ENCODE measurements around the gene WLS. TPM values are rescaled to one million over a fixed set of nuclear protein-coding genes. Genes with fewer than 3 reads are reported as not detected.
"Not testable (repeated sequence)": the region's sequence is repeated elsewhere in the genome, so short reads cannot be mapped to it uniquely, and the experiment has no call there.

The WLS gene
- total and polyA plus RNA-seq, 2 donors (not counting 1 experiment from before 2014, with no cell fraction given) = 156 to 269 TPM

GRCh38 chr1:68174738-68175113 lies 57.6 kb downstream of the WLS start:
- H3K9me3 ChIP-seq (ENCODE audit: control insufficient read depth, insufficient read depth, low read depth, low read length) = no peaks in the 10 kb centered on the region
- peaks cover 15% of the 10 kb centered on the region for H3K79me2 ChIP-seq (ENCODE audit: control insufficient read depth, insufficient read depth, low read length)
- H3K36me3 ChIP-seq (ENCODE audit: control insufficient read depth, insufficient read depth, low read length) = no peaks in the 10 kb centered on the region
- H3K4me1 ChIP-seq (ENCODE audit: control insufficient read depth, extremely low read depth, insufficient read depth, low read length) = peaks cover 42% of the 10 kb centered on the region
- H3K4me2 ChIP-seq (ENCODE audit: extremely low read depth, insufficient read depth, low read length) = peak overlapping the region; percentile 93
- peak; percentile 61 to 83 for DNase-seq (ENCODE audit: low read depth in 2 of 2)
- H4K20me1 ChIP-seq (ENCODE audit: control insufficient read depth, extremely low read depth, insufficient read depth, low read length) = no peaks in the 10 kb centered on the region
- TF ChIP-seq CTCF (conservative IDR thresholded peaks at IDR 0.05 in 1 of 2, IDR thresholded peaks at IDR 0.05 in 1 of 2; ENCODE audit: low read depth in 1 of 2, low read length in 2 of 2) = no peak
- no peak for TF ChIP-seq EZH2 (IDR thresholded peaks at IDR 0.05; ENCODE audit: low read length, missing control alignments)
- H3K27ac ChIP-seq (ENCODE audit: insufficient read depth, low read length) = peak overlapping the region; percentile 91
- H3K9ac ChIP-seq (ENCODE audit: insufficient read depth, low read length) = peak overlapping the region; percentile 20
- H2AFZ ChIP-seq (ENCODE audit: low read length) = no peak overlapping the region
- no peaks in the 10 kb centered on the region for H3K27me3 ChIP-seq (ENCODE audit: control insufficient read depth, insufficient read depth, low read length)
- no peak overlapping the region for H3K4me3 ChIP-seq (replicated peaks in 1 of 4; ENCODE audit: control extremely low read depth in 1 of 4, insufficient read depth in 1 of 4, low read depth in 3 of 4, low read length in 4 of 4)

GRCh38 chr1:68173936-68174737 lies 58.2 kb downstream of the WLS start:
- Histone ChIP-seq H3K79me2 (ENCODE audit: control insufficient read depth, insufficient read depth, low read length) (peaks cover 17% of the 10 kb centered on the region), H2AFZ (ENCODE audit: low read length) (no peak overlapping the region), H3K27me3 (ENCODE audit: control insufficient read depth, insufficient read depth, low read length) (no peaks in the 10 kb centered on the region), H3K9me3 (ENCODE audit: control insufficient read depth, insufficient read depth, low read depth, low read length) (no peaks in the 10 kb centered on the region), H4K20me1 (ENCODE audit: control insufficient read depth, extremely low read depth, insufficient read depth, low read length) (no peaks in the 10 kb centered on the region), H3K4me1 (ENCODE audit: control insufficient read depth, extremely low read depth, insufficient read depth, low read length) (peaks cover 36% of the 10 kb centered on the region), H3K4me2 (ENCODE audit: extremely low read depth, insufficient read depth, low read length) (peak overlapping the region; percentile 93), H3K36me3 (ENCODE audit: control insufficient read depth, insufficient read depth, low read length) (no peaks in the 10 kb centered on the region), H3K9ac (ENCODE audit: insufficient read depth, low read length) (peak overlapping the region; percentile 20), H3K27ac (ENCODE audit: insufficient read depth, low read length) (peak overlapping the region; percentile 91), H3K4me3 (replicated peaks in 1 of 4; ENCODE audit: control extremely low read depth in 1 of 4, insufficient read depth in 1 of 4, low read depth in 3 of 4, low read length in 4 of 4) (peak overlapping the region in 2 of 4 experiments; percentile 27 to 30)
- TF ChIP-seq EZH2 (IDR thresholded peaks at IDR 0.05; ENCODE audit: low read length, missing control alignments) = no peak
- TF ChIP-seq CTCF (conservative IDR thresholded peaks at IDR 0.05 in 1 of 2, IDR thresholded peaks at IDR 0.05 in 1 of 2; ENCODE audit: low read depth in 1 of 2, low read length in 2 of 2) = no peak
- peak; percentile 96 to 98 for DNase-seq (ENCODE audit: low read depth in 2 of 2)

- Histone ChIP-seq H2AFZ (ENCODE audit: low read length) (no peak overlapping the region), H3K36me3 (ENCODE audit: control insufficient read depth, insufficient read depth, low read length) (no peaks in the 10 kb centered on the region), H3K4me1 (ENCODE audit: control insufficient read depth, extremely low read depth, insufficient read depth, low read length) (peaks cover 32% of the 10 kb centered on the region), H4K20me1 (ENCODE audit: control insufficient read depth, extremely low read depth, insufficient read depth, low read length) (no peaks in the 10 kb centered on the region), H3K9me3 (ENCODE audit: control insufficient read depth, insufficient read depth, low read depth, low read length) (no peaks in the 10 kb centered on the region), H3K79me2 (ENCODE audit: control insufficient read depth, insufficient read depth, low read length) (peaks cover 17% of the 10 kb centered on the region), H3K4me3 (replicated peaks in 1 of 4; ENCODE audit: control extremely low read depth in 1 of 4, insufficient read depth in 1 of 4, low read depth in 3 of 4, low read length in 4 of 4) (peak overlapping the region in 2 of 4 experiments; percentile 27 to 30), H3K27me3 (ENCODE audit: control insufficient read depth, insufficient read depth, low read length) (no peaks in the 10 kb centered on the region), H3K9ac (ENCODE audit: insufficient read depth, low read length) (peak overlapping the region; percentile 32), H3K4me2 (ENCODE audit: extremely low read depth, insufficient read depth, low read length) (peak overlapping the region; percentile 93), H3K27ac (ENCODE audit: insufficient read depth, low read length) (peak overlapping the region; percentile 91)
- TF ChIP-seq EZH2 (IDR thresholded peaks at IDR 0.05; ENCODE audit: low read length, missing control alignments) = no peak
- no peak for TF ChIP-seq CTCF (conservative IDR thresholded peaks at IDR 0.05 in 1 of 2, IDR thresholded peaks at IDR 0.05 in 1 of 2; ENCODE audit: low read depth in 1 of 2, low read length in 2 of 2)
- DNase-seq (ENCODE audit: low read depth in 2 of 2) = peak; percentile 51 to 83
These were observed 58.9 kb downstream of the WLS start for GRCh38 chr1:68173283-68173935.

GRCh38 chr1:68171795-68172194 lies 60.5 kb downstream of the WLS start:
- Histone ChIP-seq H3K79me2 (ENCODE audit: control insufficient read depth, insufficient read depth, low read length) (peaks cover 18% of the 10 kb centered on the region), H3K4me1 (ENCODE audit: control insufficient read depth, extremely low read depth, insufficient read depth, low read length) (peaks cover 32% of the 10 kb centered on the region)
- not testable (repeated sequence) for H2AFZ ChIP-seq (ENCODE audit: low read length); H3K36me3 ChIP-seq (ENCODE audit: control insufficient read depth, insufficient read depth, low read length); H3K4me2 ChIP-seq (ENCODE audit: extremely low read depth, insufficient read depth, low read length); H3K9ac ChIP-seq (ENCODE audit: insufficient read depth, low read length); H3K27me3 ChIP-seq (ENCODE audit: control insufficient read depth, insufficient read depth, low read length); H3K27ac ChIP-seq (ENCODE audit: insufficient read depth, low read length); H3K9me3 ChIP-seq (ENCODE audit: control insufficient read depth, insufficient read depth, low read depth, low read length); DNase-seq (ENCODE audit: low read depth in 2 of 2); H3K4me3 ChIP-seq (replicated peaks in 1 of 4; ENCODE audit: control extremely low read depth in 1 of 4, insufficient read depth in 1 of 4, low read depth in 3 of 4, low read length in 4 of 4); H4K20me1 ChIP-seq (ENCODE audit: control insufficient read depth, extremely low read depth, insufficient read depth, low read length)

Data from fibroblast of lung (primary cell).